Endometrium (tissue), 2 donors: Measurements from ENCODE around the gene APBA1.

Source experiments
- FAIRE-seq: peaks from 2 replicates; lab custom pipeline; 2012; peaks lifted over from hg19 to GRCh38; lab: Jason Lieb, UNC
- donor health status: control.
- donor health status: control.

The APBA1 gene

GRCh38 chr9:69472101-69472620, 200.0 kb downstream of the APBA1 start:
- no peak for FAIRE-seq

- FAIRE-seq: no peak
Observed at GRCh38 chr9:69471433-69471832, 200.7 kb downstream of the APBA1 start.

GRCh38 chr9:69470186-69470977, 201.8 kb downstream of the APBA1 start:
- FAIRE-seq: no peak

- FAIRE-seq: no peak
Observed at GRCh38 chr9:69469136-69469535, 203.0 kb downstream of the APBA1 start.

- FAIRE-seq: no peak
Observed at GRCh38 chr9:69468380-69468779, 203.8 kb downstream of the APBA1 start.

DNA sequence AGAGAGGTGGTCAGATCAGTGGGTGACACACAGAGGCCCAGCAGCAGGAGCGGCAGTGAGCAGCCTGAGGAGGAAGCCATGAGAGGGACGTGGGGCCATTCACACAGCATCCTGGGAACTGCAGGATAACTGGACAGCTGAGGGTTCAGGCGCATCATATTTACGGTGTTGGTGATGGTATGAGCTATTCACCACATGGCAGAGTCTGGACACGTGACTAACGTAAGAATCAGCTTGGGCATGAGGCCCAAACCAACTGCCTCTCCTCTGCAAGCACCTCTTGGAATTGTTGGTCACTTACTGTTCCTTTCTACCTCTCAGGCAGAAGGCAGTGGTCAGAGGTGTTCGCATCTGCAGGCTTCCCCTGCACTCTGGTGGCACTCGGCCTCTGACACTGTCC, 206.0 kb downstream of the APBA1 start:
- FAIRE-seq: no peak

DNA sequence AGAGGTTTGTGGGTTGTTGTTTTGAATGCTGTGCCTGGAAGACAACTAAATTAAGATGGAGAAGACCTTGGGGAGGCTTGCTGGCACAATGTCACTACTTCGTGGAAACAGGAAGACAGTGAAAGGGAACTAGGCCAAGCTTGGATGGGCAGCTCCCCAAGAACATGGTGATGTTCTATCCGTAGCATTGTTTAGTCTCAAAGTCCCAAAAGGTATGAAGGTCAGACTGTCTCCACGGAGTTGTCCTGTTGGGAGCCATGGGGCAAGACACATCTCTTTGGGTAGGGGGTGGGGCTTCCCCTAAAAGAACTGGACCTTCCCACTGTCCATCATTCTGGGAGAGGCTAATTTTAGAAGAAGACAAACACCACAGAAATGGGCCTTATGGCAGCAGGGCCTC, 206.7 kb downstream of the APBA1 start:
- no peak for FAIRE-seq

DNA sequence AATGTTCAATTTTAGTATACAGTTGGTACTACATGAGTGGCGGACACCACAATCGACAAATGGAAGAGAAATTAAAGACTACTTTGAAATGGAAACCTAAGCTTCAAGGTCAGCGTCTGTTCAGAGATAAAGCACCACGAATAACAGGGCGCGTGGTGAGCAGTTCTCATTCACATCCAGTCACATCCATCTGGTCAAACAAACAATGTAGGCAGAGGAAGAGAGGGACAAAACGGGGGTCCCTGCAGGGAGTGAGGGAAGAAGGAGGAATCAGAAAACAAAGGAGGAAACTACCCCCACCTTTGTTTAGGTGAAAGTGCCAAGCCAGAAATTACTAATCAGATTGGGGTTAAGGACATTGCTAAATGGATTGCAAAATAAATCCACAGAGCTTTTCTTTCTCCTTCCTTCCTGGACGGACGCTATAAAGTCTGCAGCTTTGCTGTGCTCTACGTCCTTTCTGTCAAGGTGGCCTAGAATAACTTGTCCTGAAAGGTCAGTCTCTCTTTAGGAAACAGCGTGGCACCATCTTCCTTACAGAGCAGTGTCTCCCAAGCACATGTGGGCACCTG, 208.6 kb downstream of the APBA1 start:
- no peak for FAIRE-seq

- FAIRE-seq: no peak
Observed at GRCh38 chr9:69462394-69462793, 209.8 kb downstream of the APBA1 start.

DNA sequence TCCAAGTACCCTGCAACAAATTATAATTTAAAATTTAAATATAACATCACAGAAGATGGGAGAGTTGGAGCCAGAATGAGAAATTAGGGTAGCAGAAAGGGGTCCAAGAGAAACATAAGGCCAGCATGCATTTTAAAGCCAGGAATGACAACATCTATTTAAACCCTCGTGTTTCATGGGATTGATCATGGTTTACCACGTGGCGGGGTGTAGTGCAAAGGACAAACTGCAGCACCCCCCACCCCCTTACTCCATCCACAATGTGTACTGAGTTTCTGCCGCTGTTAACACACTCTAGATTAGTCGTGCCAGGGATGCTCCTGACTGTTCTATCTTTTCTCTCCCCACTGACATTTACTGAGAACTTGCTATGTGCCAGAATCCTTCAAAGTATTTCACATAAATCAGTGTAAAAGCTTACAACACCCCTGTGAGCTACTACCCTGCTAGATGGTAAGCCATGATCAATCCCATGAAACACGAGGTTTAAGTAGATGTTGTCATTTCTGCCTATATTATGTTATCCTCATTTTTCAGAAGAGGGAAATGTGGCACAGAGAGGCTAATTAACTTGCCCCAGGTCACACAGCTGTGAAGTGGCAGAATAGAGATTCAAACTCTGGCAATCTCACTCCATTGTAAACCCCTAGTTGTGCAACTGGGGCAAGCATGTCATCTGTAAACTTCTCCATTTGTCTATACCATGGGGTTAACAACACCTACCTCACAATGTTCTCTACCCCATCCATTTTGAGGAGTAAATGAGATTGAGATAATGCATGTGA, 210.9 kb downstream of the APBA1 start:
- no peak for FAIRE-seq

GRCh38 chr9:69460012-69460411, 212.2 kb downstream of the APBA1 start:
- no peak for FAIRE-seq

- FAIRE-seq: no peak
Observed at GRCh38 chr9:69458176-69458575, 214.0 kb downstream of the APBA1 start.

GRCh38 chr9:69456201-69456600, 216.0 kb downstream of the APBA1 start:
- no peak for FAIRE-seq

DNA sequence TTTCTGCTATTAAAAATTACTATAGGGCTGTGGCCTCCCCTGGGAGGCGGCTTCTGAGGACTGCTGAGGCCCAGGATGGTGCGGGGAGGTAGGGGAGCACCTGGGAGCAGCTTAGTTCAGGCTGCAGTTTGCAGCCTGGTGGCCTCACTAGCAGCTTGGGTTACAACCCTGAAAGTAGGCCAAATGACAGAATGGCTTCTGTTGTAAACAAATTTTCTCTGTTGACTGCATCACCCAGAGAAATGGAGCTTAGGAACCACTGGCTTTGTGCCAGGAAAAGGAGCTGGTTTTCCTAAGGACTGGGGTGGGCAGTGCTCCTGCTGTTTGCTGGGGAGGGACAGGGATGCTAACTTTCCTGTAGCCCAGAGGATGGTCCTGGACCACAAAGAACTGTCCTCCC, 216.9 kb downstream of the APBA1 start:
- FAIRE-seq: no peak

- no peak for FAIRE-seq
Observed at GRCh38 chr9:69454321-69454720, 217.8 kb downstream of the APBA1 start.

DNA sequence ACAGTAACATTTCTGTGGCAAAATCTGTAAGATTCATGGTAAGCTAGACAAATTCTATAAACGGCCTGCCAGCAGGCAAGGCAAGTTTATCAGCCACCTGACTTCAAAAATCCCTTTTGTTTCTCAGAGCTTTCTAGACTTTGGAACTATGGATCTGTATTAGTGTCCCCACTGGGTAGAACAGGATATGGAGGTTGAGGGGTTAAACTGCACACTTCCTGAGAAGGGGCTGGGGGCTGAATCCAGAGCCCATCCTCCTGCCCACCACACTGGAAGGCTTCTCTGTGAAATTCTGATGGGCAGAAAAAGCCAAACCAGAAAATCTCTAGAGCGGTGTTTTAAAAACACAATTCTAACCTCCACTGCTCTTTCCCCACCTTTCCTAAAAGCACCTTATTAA, 218.4 kb downstream of the APBA1 start:
- no peak for FAIRE-seq

DNA sequence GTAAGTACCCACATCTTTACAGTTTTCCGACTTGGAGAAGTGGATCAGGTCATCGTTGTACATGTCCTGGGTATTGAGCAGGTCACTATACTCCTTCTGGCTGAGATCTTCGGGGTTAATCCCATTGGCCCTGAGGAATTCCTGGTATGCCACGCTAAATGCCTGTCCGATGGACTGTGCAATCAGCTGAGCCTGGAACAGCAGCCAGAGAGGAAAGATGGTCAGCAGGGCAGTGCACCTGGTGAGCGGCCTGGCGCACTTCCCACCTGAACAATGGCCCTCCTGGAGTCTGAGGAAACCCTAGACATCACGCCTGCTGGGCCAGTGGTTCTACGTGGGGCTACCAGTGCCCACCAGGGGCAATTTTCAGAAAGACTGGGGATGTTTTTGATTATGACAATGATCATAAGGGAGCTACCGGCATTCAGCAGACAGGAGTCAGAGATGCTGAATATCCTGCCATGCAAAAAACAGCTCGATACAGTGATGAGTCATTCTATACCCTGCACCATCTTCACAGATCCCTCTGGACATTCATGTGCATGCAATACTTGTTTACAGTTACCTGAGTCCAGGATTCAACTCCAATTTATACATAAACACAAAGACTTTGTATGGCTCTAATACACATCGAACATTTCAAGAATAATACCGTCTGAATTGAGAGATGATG, 219.9 kb downstream of the APBA1 start:
- FAIRE-seq: no peak

GRCh38 chr9:69446496-69446895, 225.7 kb downstream of the APBA1 start:
- FAIRE-seq: no peak

DNA sequence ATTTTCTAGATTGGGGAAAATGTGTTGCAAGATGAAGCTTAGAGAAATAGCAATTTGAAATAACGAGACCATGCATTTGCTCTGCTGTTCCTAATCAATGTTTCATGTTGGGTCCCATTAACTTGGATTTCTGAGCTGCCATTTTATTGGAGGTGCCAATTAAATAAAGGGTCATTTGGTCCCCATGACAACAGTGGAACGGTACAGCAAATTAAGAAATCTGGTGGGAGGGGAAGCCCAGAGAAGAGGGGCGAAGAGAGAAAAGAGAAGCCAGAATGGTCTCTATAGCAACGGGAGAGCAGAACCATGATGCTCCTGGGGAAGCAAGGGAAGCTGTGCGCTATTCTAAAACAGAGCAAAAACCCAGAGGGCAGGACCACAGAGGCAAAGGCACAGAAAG, 226.9 kb downstream of the APBA1 start:
- FAIRE-seq: no peak

DNA sequence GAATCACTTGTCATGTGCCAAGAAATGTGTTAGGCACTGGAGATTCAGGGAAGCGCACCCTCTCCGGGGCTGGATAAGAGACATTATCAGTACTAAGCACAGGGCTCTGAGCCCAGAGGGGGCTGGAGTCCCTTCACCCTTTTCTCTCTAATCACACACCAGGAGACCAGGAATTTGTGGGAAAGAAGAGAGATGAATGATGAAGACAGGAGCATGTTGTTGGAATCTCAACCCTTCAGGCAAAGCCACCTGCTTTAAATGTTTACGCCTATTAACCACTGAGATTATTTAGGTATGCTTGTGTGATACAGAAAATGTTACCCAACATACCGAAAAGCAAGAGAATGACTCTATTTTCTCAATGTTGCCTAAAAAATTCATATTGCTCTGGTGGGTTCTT, 227.4 kb downstream of the APBA1 start:
- FAIRE-seq: no peak

DNA sequence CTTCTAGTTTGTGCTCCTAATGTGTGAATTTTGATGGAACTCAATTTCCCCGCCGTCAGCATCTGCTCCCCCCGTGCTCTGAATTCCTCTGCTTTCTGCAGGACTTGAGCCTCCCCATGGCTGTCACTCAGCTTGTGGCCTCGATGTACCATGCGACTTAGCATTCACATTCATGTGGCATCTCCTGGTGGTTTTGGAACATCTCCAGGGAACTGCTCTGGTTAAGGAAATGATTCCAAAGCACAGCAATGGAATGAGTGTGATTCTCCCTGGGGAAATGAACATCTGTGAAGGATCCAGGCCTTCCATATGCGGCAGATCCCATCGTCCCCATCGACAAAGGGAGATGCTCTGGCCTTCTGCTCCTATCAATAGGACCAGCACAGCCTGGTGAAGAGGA, 228.2 kb downstream of the APBA1 start:
- FAIRE-seq: no peak

DNA sequence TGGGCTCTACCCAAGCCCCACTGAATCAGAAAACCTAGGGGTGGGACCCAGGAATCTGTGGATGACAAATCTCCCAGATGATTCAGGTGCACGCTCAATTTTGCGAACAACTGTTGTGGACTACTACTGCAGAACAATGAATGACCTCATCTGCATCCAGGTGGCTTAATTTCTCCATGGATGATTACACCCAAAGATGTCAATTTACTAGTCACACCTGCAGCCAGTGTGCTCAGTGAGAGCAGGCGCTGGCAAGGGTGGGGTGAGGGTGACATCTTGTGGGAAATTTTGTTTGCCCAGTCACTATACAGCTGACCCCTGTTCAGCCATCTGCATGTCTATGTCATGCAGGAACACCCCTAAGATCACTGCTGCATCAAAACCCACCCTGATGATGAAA, 229.0 kb downstream of the APBA1 start:
- no peak for FAIRE-seq

- FAIRE-seq: no peak
Observed at GRCh38 chr9:69442486-69442885, 229.7 kb downstream of the APBA1 start.
